T-helper 2 cell treated with Interferon-gamma antibody and Interleukin-4, amounts not matched to agents 5 μg/mL and 100 μg/mL, for 36 hours (primary cell): ENCODE results near the gene ERICH3.

Experiments
- DNase-seq: peaks from one replicate; pipeline ENCODE4 v3.0.0; 2021; ENCODE audit warnings: low spot score
- H3K27ac Mint-ChIP-seq: one replicate; pipeline ENCODE4 v1.8.0; 2021; ENCODE audit warnings: mild to moderate bottlenecking, mixed read lengths
- H3K27me3 Mint-ChIP-seq: one replicate; pipeline ENCODE4 v1.8.0; 2021; ENCODE audit warnings: low read depth, mixed read lengths
- H3K36me3 Mint-ChIP-seq: one replicate; pipeline ENCODE4 v1.8.0; 2021; ENCODE audit warnings: low read depth, mixed read lengths
- H3K4me1 Mint-ChIP-seq: one replicate; pipeline ENCODE4 v1.8.0; 2021; ENCODE audit warnings: low read depth, mixed read lengths
- H3K4me3 Mint-ChIP-seq: one replicate; pipeline ENCODE4 v1.8.0; 2022; ENCODE audit warnings: mild to moderate bottlenecking, moderate library complexity, mixed read lengths
- H3K9me3 Mint-ChIP-seq: one replicate; pipeline ENCODE4 v1.8.0; 2021; ENCODE audit warnings: mixed read lengths

Gene ERICH3

DNA sequence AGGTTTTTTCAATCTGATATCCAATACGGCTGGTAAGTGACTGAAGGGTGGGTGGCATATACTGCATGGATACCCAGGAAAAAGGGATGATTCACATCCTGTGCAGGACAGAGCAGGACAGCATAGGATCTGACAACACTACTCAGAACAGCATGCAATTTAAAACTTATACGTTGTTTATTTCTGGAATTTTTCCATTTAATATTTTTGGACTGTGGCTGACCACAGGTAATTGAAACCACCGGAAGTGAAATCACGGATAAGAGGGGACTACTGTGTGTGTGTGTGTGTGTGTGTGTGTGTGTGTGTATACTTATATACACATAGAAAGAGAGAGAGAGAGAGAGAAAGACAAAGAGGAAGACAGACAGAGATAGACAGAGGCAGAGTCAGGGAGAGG lies 23.0 kb downstream of the ERICH3 start:
- Mint-ChIP-seq H3K9me3 (no peaks in the 10 kb centered on the region), H3K27me3 (no peaks in the 10 kb centered on the region), H3K27ac (no peak overlapping the region), H3K4me1 (peaks cover 6% of the 10 kb centered on the region), H3K36me3 (no peaks in the 10 kb centered on the region), H3K4me3 (no peak overlapping the region)
- DNase-seq = no peak

GRCh38 chr1:74641876-74642275 lies 31.7 kb downstream of the ERICH3 start:
- Mint-ChIP-seq H3K27ac (no peak overlapping the region), H3K9me3 (no peaks in the 10 kb centered on the region), H3K27me3 (no peaks in the 10 kb centered on the region), H3K36me3 (no peaks in the 10 kb centered on the region), H3K4me3 (no peak overlapping the region), H3K4me1 (no peaks in the 10 kb centered on the region)
- DNase-seq = no peak

- Mint-ChIP-seq H3K36me3 (no peaks in the 10 kb centered on the region), H3K27ac (no peak overlapping the region), H3K4me3 (no peak overlapping the region), H3K27me3 (no peaks in the 10 kb centered on the region), H3K9me3 (no peaks in the 10 kb centered on the region), H3K4me1 (no peaks in the 10 kb centered on the region)
- no peak for DNase-seq
These were observed 32.4 kb downstream of the ERICH3 start for GRCh38 chr1:74641161-74641560.

- H3K27me3 Mint-ChIP-seq = no peaks in the 10 kb centered on the region
- no peak overlapping the region for H3K27ac Mint-ChIP-seq
- H3K36me3 Mint-ChIP-seq = no peaks in the 10 kb centered on the region
- no peak overlapping the region for H3K4me3 Mint-ChIP-seq
- no peak for DNase-seq
- H3K4me1 Mint-ChIP-seq = no peaks in the 10 kb centered on the region
- no peaks in the 10 kb centered on the region for H3K9me3 Mint-ChIP-seq
These were observed 36.3 kb downstream of the ERICH3 start for GRCh38 chr1:74637296-74637695.

- Mint-ChIP-seq H3K27me3 (no peaks in the 10 kb centered on the region), H3K4me3 (no peak overlapping the region), H3K27ac (no peak overlapping the region), H3K9me3 (no peaks in the 10 kb centered on the region), H3K36me3 (no peaks in the 10 kb centered on the region), H3K4me1 (no peaks in the 10 kb centered on the region)
- DNase-seq = no peak
These were observed 44.3 kb downstream of the ERICH3 start for GRCh38 chr1:74629283-74629682.

DNA sequence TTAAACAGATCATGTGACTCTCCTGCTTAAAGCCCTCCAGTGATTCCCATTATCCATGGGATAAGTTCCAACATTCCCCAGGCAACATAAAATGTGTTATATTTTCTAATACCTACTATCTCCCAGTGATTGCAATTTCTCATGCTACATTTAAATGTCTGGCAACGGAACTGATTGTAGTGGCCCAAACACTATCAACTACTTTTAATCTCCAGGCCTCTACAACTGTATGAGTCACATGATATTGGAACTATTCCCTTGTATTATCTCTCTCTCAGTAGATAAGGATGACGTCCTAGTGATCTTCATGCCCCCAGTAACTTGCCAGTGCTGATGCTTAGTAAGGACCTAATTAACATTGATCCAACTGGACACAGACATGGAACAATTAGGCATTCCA lies 49.9 kb downstream of the ERICH3 start:
- H3K27ac Mint-ChIP-seq = no peak overlapping the region
- no peaks in the 10 kb centered on the region for H3K9me3 Mint-ChIP-seq

DNA sequence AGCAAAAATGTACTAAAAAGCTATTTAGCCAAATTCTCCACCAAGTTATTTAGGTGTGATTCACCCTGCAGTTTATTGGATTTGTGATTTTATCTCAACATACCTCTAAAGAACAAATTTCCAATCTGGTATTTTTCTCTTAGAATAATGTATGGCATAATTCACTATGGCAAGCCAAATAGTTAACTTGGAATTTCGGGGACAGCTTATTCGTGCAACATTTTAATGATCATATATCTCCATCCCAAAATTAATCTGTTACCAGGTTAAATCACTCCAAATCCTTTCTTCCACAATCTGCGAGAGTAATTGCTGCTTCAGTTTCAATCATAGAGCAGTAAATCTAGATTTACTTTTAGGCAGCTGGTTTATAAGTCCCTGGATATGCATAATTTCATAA lies 53.4 kb downstream of the ERICH3 start:
- no peak overlapping the region for H3K27ac Mint-ChIP-seq
- H3K4me1 Mint-ChIP-seq = no peaks in the 10 kb centered on the region
- H3K27me3 Mint-ChIP-seq = no peaks in the 10 kb centered on the region
- DNase-seq = no peak
- H3K36me3 Mint-ChIP-seq = no peaks in the 10 kb centered on the region
- H3K9me3 Mint-ChIP-seq = no peaks in the 10 kb centered on the region
- H3K4me3 Mint-ChIP-seq = no peak overlapping the region

More for the DNA sequence above, 49.9 kb downstream of the ERICH3 start:
- Mint-ChIP-seq H3K27me3 (no peaks in the 10 kb centered on the region), H3K36me3 (no peaks in the 10 kb centered on the region), H3K4me3 (no peak overlapping the region), H3K4me1 (no peaks in the 10 kb centered on the region)
- no peak for DNase-seq

DNA sequence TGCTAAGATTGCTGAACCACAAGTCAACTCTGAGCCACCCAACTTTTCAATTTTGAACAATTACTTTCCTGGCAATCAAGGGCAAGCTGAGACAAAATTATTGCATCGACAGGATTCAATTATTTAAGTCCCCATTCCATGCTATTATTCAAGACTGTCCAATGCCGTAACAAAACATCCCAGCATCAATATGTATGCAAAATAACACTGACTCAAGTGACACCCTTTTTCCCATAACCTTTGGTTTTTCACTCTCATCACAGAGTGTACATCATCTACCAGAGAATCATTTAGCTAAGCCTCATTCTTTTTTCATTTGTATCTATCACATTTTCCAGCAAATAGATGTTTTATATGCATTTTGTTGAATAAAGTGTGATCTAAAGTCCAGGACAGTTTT lies 54.6 kb downstream of the ERICH3 start:
- Mint-ChIP-seq H3K36me3 (no peaks in the 10 kb centered on the region), H3K4me1 (no peaks in the 10 kb centered on the region), H3K27me3 (no peaks in the 10 kb centered on the region), H3K27ac (no peak overlapping the region), H3K9me3 (no peaks in the 10 kb centered on the region), H3K4me3 (no peak overlapping the region)
- no peak for DNase-seq

DNA sequence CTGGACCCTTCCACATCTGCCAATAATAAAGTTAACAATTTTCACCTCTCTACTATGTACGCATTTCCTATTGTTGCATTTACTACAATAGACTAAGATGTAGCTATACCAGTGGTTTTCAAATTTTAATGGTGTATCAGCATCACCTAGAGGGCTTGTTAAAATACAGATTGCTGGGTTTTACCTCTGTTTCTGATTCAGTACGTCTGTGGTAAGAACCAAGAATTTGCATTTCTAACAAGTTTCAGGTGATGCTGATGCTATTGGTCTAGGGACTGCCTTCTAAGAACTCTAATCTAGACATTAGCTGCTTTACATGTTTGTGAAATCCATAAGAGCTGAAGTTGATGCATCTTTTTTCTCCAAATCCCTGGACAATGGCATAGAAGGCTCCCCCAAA lies 59.7 kb downstream of the ERICH3 start:
- no peaks in the 10 kb centered on the region for H3K9me3 Mint-ChIP-seq
- no peak overlapping the region for H3K4me3 Mint-ChIP-seq
- no peak overlapping the region for H3K27ac Mint-ChIP-seq
- H3K36me3 Mint-ChIP-seq = no peaks in the 10 kb centered on the region
- no peaks in the 10 kb centered on the region for H3K27me3 Mint-ChIP-seq
- no peaks in the 10 kb centered on the region for H3K4me1 Mint-ChIP-seq
- DNase-seq = no peak

- DNase-seq = no peak
- Mint-ChIP-seq H3K27me3 (no peaks in the 10 kb centered on the region), H3K36me3 (no peaks in the 10 kb centered on the region), H3K4me3 (no peak overlapping the region), H3K4me1 (no peaks in the 10 kb centered on the region), H3K27ac (no peak overlapping the region), H3K9me3 (no peaks in the 10 kb centered on the region)
These were observed 61.7 kb downstream of the ERICH3 start for GRCh38 chr1:74611887-74612286.

GRCh38 chr1:74610961-74611360 lies 62.6 kb downstream of the ERICH3 start:
- Mint-ChIP-seq H3K4me1 (no peaks in the 10 kb centered on the region), H3K27me3 (no peaks in the 10 kb centered on the region), H3K27ac (no peak overlapping the region), H3K36me3 (no peaks in the 10 kb centered on the region), H3K9me3 (no peaks in the 10 kb centered on the region), H3K4me3 (no peak overlapping the region)
- no peak for DNase-seq

- no peak overlapping the region for H3K4me3 Mint-ChIP-seq
- no peak overlapping the region for H3K27ac Mint-ChIP-seq
- no peaks in the 10 kb centered on the region for H3K9me3 Mint-ChIP-seq
- H3K4me1 Mint-ChIP-seq = no peaks in the 10 kb centered on the region
- H3K36me3 Mint-ChIP-seq = no peaks in the 10 kb centered on the region
- H3K27me3 Mint-ChIP-seq = no peaks in the 10 kb centered on the region
- DNase-seq = no peak
These were observed 63.7 kb downstream of the ERICH3 start for GRCh38 chr1:74609810-74610371.

DNA sequence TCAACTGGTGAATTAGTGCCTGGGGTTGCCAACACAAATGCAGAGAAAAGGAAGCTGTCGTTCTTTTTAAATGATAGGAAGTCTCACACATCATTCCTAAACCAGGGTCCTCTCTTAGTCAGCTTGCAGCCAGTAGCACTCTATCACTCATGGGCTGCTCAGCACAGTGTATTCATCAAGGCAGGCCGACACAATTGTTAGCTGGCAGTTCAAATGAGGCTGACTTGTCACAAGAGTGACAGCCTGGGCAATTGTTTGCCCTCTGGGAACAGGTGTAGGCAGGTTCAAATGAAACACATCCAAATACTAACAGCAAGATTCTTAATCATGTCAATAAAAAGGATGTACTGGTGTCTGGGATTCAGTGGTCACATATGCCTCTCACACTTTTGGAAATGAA lies 76.9 kb downstream of the ERICH3 start:
- no peak overlapping the region for H3K27ac Mint-ChIP-seq
- DNase-seq = no peak
- no peaks in the 10 kb centered on the region for H3K36me3 Mint-ChIP-seq
- H3K27me3 Mint-ChIP-seq = no peaks in the 10 kb centered on the region
- no peak overlapping the region for H3K4me3 Mint-ChIP-seq
- H3K4me1 Mint-ChIP-seq = no peaks in the 10 kb centered on the region
- H3K9me3 Mint-ChIP-seq = no peaks in the 10 kb centered on the region

GRCh38 chr1:74593887-74594866 lies 79.4 kb downstream of the ERICH3 start:
- Mint-ChIP-seq H3K4me1 (no peaks in the 10 kb centered on the region), H3K27me3 (no peaks in the 10 kb centered on the region), H3K27ac (no peak overlapping the region), H3K9me3 (no peaks in the 10 kb centered on the region), H3K36me3 (no peaks in the 10 kb centered on the region), H3K4me3 (no peak overlapping the region)
- no peak for DNase-seq
